ENCODE data around the gene EXOC3L4. TPM values are rescaled to one million over a fixed set of nuclear protein-coding genes. Genes with fewer than 3 reads are reported as not detected.
A peak's percentile ranks its signal among the peaks of the same experiment; 100 is the strongest.

EXOC3L4 gene
- total and polyA plus RNA-seq, 9 of the 15 experiments (the other 6 are each of a cell fraction or from before 2014, with no cell fraction given): 0.10 to 6.7 (median 0.98) TPM; not detected in 1

DNA sequence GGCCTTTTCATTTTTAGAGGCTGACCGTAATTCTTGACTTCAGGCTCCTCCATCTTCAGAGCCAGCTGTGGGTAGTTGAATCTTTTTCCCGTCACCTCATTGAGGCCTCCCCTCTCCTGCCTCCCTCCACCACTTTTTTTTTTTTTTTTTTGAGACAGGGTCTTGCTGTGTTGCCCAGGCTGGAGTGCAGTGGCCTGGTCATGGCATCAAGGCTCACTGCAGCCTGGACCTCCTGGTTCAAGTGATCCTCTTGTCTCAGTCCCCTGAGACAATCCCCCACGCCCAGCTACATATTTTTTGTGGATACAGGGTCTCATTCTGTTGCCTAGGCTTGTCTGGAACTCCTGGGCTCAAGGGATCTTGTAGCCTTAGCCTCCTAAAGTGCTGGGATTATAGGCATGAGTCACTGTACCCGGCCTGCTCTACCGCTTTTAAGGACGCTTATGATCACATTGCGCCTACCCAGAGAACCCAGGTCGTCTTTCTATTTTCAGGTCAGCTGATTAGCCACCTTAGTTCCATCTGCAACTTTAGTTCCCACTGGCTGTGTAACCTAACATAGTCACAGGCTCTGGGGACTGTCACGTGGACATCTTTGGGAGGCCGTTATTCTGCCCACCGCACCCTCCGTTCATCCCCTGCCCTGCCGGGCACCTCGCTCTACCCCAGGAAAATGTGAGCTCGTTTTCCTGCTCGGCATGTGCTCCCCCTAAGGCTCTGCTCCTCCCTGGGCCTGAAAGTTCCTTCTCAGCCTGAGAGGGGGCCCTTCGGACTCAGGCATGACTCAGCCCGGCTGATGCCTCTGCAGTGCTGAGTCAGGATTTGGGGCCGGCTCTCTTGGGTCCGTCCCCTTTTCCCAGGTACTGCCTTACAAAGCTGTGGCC lies 42.1 kb downstream of the EXOC3L4 start (continued):
- TF ChIP-seq, protein P1, sequence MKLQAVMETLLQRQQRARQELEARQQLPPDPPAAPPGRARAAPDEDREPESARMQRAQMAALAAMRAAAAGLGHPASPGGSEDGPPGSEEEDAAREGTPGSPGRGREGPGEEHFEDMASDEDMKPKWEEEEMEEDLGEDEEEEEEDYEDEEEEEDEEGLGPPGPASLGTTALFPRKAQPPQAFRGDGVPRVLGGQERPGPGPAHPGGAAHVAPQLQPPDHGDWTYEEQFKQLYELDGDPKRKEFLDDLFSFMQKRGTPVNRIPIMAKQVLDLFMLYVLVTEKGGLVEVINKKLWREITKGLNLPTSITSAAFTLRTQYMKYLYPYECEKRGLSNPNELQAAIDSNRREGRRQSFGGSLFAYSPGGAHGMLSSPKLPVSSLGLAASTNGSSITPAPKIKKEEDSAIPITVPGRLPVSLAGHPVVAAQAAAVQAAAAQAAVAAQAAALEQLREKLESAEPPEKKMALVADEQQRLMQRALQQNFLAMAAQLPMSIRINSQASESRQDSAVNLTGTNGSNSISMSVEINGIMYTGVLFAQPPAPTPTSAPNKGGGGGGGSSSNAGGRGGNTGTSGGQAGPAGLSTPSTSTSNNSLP (IDR thresholded peaks at IDR 0.05; ENCODE audit: borderline replicate concordance, low read depth, low read length): no peak
- no peak for TF ChIP-seq ZNF239 (CRISPR knock-in tag; IDR thresholded peaks at IDR 0.05)
- TF ChIP-seq ZNF778 (CRISPR knock-in tag; IDR thresholded peaks at IDR 0.05): no peak
- TF ChIP-seq ZNF316 (IDR thresholded peaks at IDR 0.05): peak; percentile 99
- peak; percentile 37 for TF ChIP-seq CXXC5 (CRISPR knock-in tag; IDR thresholded peaks at IDR 0.05)
- peak; percentile 86 for TF ChIP-seq L3MBTL2 (IDR thresholded peaks at IDR 0.05)
- TF ChIP-seq ARID1B (IDR thresholded peaks at IDR 0.05): peak; percentile 60
- TF ChIP-seq, protein P2, sequence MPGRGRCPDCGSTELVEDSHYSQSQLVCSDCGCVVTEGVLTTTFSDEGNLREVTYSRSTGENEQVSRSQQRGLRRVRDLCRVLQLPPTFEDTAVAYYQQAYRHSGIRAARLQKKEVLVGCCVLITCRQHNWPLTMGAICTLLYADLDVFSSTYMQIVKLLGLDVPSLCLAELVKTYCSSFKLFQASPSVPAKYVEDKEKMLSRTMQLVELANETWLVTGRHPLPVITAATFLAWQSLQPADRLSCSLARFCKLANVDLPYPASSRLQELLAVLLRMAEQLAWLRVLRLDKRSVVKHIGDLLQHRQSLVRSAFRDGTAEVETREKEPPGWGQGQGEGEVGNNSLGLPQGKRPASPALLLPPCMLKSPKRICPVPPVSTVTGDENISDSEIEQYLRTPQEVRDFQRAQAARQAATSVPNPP (IDR thresholded peaks at IDR 0.05; ENCODE audit: borderline replicate concordance, insufficient read depth, insufficient read length): no peak
- TF ChIP-seq ZNF263 (CRISPR knock-in tag; IDR thresholded peaks at IDR 0.05; ENCODE audit: borderline replicate concordance): peak; percentile 98
- peak; percentile 15; the same call in 1 of the 2 replicates for TF ChIP-seq FOXJ2 (tag; IDR thresholded peaks at IDR 0.05)
- peak; percentile 98 for TF ChIP-seq ZNF121 (CRISPR knock-in tag; conservative IDR thresholded peaks at IDR 0.05)
- TF ChIP-seq ATF7 (IDR thresholded peaks at IDR 0.05): peak; percentile 56; the same call in 1 of the 2 replicates
- TF ChIP-seq, protein P3, sequence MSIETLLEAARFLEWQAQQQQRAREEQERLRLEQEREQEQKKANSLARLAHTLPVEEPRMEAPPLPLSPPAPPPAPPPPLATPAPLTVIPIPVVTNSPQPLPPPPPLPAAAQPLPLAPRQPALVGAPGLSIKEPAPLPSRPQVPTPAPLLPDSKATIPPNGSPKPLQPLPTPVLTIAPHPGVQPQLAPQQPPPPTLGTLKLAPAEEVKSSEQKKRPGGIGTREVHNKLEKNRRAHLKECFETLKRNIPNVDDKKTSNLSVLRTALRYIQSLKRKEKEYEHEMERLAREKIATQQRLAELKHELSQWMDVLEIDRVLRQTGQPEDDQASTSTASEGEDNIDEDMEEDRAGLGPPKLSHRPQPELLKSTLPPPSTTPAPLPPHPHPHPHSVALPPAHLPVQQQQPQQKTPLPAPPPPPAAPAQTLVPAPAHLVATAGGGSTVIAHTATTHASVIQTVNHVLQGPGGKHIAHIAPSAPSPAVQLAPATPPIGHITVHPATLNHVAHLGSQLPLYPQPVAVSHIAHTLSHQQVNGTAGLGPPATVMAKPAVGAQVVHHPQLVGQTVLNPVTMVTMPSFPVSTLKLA (conservative IDR thresholded peaks at IDR 0.05): peak; percentile 35 to 73; a peak in 3 of 4 replicates
- TF ChIP-seq, protein P4, sequence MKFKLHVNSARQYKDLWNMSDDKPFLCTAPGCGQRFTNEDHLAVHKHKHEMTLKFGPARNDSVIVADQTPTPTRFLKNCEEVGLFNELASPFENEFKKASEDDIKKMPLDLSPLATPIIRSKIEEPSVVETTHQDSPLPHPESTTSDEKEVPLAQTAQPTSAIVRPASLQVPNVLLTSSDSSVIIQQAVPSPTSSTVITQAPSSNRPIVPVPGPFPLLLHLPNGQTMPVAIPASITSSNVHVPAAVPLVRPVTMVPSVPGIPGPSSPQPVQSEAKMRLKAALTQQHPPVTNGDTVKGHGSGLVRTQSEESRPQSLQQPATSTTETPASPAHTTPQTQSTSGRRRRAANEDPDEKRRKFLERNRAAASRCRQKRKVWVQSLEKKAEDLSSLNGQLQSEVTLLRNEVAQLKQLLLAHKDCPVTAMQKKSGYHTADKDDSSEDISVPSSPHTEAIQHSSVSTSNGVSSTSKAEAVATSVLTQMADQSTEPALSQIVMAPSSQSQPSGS (CRISPR knock-in tag; IDR thresholded peaks at IDR 0.05): no peak
